ENCODE results near the gene ANKRD62.
"Not testable (repeated sequence)": the region's sequence is repeated elsewhere in the genome, so short reads cannot be mapped to it uniquely, and the experiment has no call there.

The ANKRD62 gene

DNA sequence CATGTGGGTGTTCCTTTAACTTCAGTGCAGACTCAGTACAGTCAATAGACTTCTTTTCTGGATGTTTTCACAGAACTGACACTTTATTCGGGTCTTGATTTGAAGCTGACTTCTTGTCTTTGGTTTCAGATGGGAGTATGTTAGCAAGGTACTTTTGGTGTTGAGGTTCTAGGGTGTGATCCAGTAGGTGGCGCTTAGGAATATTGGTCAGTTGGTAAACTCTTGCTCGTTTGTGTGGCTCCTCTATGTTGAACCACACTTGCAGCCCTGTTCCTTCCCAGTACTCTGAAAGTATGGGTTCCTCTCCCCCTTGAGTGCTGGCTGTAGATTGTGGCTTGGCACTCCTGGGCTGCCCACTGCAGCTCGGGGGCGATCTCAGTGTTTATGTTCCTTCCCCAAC is 48.1 kb downstream of the ANKRD62 start:
- H3K36me3 ChIP-seq (ENCODE audit: control insufficient read depth in 2 of 2, insufficient read depth in 1 of 2, low read length in 2 of 2); H3K4me3 ChIP-seq (ENCODE audit: low read depth, low read length); POLR2A ChIA-PET; H3K9me3 ChIP-seq (ENCODE audit: control insufficient read depth, insufficient read depth, low read depth, low read length); H3K4me1 ChIP-seq (ENCODE audit: control insufficient read depth, insufficient read depth, low read length); H3K27ac ChIP-seq (ENCODE audit: extremely low read depth, low read depth, low read length): not testable (repeated sequence)
- CTCF ChIA-PET = interaction anchor here (0.6 kb wide), 1 partner anchor 25 kb away, joined by 3 read pairs; no protein-coding TSS in a partner anchor

DNA sequence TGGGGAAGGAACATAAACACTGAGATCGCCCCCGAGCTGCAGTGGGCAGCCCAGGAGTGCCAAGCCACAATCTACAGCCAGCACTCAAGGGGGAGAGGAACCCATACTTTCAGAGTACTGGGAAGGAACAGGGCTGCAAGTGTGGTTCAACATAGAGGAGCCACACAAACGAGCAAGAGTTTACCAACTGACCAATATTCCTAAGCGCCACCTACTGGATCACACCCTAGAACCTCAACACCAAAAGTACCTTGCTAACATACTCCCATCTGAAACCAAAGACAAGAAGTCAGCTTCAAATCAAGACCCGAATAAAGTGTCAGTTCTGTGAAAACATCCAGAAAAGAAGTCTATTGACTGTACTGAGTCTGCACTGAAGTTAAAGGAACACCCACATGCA is 55.8 kb downstream of the ANKRD62 start:
- POLR2A ChIA-PET; H3K4me1 ChIP-seq (ENCODE audit: control insufficient read depth, insufficient read depth, low read length); H3K36me3 ChIP-seq (ENCODE audit: control insufficient read depth in 2 of 2, insufficient read depth in 1 of 2, low read length in 2 of 2); H3K4me3 ChIP-seq (ENCODE audit: low read depth, low read length); H3K27ac ChIP-seq (ENCODE audit: extremely low read depth, low read depth, low read length); CTCF ChIA-PET; H3K9me3 ChIP-seq (ENCODE audit: control insufficient read depth, insufficient read depth, low read depth, low read length): not testable (repeated sequence)

DNA sequence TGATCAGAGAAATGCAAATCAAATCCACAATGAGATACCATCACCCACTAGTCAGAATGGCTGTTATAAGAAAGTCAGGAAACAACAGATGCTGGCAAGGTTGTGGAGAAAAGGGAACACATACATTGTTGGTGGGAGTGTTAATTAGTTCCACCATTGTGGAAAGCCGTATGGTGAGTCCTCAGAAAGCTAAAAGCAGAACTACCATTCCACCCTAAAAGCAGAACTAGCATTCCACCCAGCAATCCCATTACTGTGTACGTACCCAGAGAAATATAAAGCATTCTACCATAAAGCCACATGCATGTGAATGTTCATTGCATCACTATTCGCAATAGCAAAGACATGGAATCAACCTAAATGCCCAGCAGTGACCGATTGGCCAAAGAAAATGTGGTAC is 60.7 kb downstream of the ANKRD62 start:
- ChIA-PET CTCF (interaction anchor here (1.8 kb wide), 1 partner anchor 82 kb away, joined by 6 read pairs; no protein-coding TSS in a partner anchor), POLR2A (no interaction called here)
- H3K27ac ChIP-seq (ENCODE audit: extremely low read depth, low read depth, low read length) = no peak overlapping the region
- H3K4me3 ChIP-seq (ENCODE audit: low read depth, low read length) = no peak overlapping the region
- TF ChIP-seq ZNF37A (tag by site-specific recombination; IDR thresholded peaks at IDR 0.05) (no peak), YY2 (tag by site-specific recombination; IDR thresholded peaks at IDR 0.05) (no peak), TRIM28 (IDR thresholded peaks at IDR 0.05; ENCODE audit: borderline replicate concordance, low read length) (no peak), ZNF610 (tag by site-specific recombination; IDR thresholded peaks at IDR 0.05; ENCODE audit: borderline replicate concordance) (no peak), SP2 (tag by site-specific recombination; IDR thresholded peaks at IDR 0.05) (no peak), ZNF175 (tag by site-specific recombination; IDR thresholded peaks at IDR 0.05) (no peak), IKZF3 (tag by site-specific recombination; IDR thresholded peaks at IDR 0.05) (no peak)
- TF ChIP-seq, protein P1, sequence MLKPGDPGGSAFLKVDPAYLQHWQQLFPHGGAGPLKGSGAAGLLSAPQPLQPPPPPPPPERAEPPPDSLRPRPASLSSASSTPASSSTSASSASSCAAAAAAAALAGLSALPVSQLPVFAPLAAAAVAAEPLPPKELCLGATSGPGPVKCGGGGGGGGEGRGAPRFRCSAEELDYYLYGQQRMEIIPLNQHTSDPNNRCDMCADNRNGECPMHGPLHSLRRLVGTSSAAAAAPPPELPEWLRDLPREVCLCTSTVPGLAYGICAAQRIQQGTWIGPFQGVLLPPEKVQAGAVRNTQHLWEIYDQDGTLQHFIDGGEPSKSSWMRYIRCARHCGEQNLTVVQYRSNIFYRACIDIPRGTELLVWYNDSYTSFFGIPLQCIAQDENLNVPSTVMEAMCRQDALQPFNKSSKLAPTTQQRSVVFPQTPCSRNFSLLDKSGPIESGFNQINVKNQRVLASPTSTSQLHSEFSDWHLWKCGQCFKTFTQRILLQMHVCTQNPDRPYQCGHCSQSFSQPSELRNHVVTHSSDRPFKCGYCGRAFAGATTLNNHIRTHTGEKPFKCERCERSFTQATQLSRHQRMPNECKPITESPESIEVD (tag by site-specific recombination; IDR thresholded peaks at IDR 0.05) = no peak
- TF ChIP-seq, protein P2, sequence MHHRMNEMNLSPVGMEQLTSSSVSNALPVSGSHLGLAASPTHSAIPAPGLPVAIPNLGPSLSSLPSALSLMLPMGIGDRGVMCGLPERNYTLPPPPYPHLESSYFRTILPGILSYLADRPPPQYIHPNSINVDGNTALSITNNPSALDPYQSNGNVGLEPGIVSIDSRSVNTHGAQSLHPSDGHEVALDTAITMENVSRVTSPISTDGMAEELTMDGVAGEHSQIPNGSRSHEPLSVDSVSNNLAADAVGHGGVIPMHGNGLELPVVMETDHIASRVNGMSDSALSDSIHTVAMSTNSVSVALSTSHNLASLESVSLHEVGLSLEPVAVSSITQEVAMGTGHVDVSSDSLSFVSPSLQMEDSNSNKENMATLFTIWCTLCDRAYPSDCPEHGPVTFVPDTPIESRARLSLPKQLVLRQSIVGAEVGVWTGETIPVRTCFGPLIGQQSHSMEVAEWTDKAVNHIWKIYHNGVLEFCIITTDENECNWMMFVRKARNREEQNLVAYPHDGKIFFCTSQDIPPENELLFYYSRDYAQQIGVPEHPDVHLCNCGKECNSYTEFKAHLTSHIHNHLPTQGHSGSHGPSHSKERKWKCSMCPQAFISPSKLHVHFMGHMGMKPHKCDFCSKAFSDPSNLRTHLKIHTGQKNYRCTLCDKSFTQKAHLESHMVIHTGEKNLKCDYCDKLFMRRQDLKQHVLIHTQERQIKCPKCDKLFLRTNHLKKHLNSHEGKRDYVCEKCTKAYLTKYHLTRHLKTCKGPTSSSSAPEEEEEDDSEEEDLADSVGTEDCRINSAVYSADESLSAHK (tag by site-specific recombination; IDR thresholded peaks at IDR 0.05) = no peak
- TF ChIP-seq, protein P3, sequence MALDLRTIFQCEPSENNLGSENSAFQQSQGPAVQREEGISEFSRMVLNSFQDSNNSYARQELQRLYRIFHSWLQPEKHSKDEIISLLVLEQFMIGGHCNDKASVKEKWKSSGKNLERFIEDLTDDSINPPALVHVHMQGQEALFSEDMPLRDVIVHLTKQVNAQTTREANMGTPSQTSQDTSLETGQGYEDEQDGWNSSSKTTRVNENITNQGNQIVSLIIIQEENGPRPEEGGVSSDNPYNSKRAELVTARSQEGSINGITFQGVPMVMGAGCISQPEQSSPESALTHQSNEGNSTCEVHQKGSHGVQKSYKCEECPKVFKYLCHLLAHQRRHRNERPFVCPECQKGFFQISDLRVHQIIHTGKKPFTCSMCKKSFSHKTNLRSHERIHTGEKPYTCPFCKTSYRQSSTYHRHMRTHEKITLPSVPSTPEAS (tag by site-specific recombination; IDR thresholded peaks at IDR 0.05) = no peak
- no peaks in the 10 kb centered on the region for H3K36me3 ChIP-seq (ENCODE audit: control insufficient read depth in 2 of 2, insufficient read depth in 1 of 2, low read length in 2 of 2)
- no peaks in the 10 kb centered on the region for H3K4me1 ChIP-seq (ENCODE audit: control insufficient read depth, insufficient read depth, low read length)
- no peaks in the 10 kb centered on the region for H3K9me3 ChIP-seq (ENCODE audit: control insufficient read depth, insufficient read depth, low read depth, low read length)

DNA sequence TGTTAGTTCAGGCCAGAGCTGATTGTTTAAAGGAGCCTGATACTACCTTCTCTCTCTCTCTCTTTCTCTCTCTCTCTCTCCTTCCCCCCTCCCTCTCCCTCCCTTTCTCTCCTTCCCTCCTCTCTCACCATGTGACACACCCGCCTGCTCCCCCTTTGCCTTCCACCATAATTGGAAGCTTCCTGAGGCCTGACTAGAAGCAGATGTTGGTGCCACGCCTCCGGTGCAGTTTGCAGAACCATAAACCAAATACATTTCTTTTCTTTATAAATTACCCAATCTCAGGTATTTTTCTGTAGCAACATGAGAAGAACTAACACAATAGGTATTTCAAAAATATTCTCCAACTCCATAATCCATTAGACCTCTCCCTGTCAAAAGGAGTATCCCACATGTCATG is 62.4 kb downstream of the ANKRD62 start:
- TF ChIP-seq, protein P4, sequence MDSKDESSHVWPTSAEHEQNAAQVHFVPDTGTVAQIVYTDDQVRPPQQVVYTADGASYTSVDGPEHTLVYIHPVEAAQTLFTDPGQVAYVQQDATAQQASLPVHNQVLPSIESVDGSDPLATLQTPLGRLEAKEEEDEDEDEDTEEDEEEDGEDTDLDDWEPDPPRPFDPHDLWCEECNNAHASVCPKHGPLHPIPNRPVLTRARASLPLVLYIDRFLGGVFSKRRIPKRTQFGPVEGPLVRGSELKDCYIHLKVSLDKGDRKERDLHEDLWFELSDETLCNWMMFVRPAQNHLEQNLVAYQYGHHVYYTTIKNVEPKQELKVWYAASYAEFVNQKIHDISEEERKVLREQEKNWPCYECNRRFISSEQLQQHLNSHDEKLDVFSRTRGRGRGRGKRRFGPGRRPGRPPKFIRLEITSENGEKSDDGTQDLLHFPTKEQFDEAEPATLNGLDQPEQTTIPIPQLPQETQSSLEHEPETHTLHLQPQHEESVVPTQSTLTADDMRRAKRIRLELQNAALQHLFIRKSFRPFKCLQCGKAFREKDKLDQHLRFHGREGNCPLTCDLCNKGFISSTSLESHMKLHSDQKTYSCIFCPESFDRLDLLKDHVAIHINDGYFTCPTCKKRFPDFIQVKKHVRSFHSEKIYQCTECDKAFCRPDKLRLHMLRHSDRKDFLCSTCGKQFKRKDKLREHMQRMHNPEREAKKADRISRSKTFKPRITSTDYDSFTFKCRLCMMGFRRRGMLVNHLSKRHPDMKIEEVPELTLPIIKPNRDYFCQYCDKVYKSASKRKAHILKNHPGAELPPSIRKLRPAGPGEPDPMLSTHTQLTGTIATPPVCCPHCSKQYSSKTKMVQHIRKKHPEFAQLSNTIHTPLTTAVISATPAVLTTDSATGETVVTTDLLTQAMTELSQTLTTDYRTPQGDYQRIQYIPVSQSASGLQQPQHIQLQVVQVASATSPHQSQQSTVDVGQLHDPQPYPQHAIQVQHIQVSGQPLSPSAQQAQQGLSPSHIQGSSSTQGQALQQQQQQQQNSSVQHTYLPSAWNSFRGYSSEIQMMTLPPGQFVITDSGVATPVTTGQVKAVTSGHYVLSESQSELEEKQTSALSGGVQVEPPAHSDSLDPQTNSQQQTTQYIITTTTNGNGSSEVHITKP (tag by site-specific recombination; IDR thresholded peaks at IDR 0.05) = 0 out of 2 replicates have a peak, but pooled peaks have one; percentile 25
- TF ChIP-seq ZFP37 (tag by site-specific recombination; IDR thresholded peaks at IDR 0.05) (no peak), SALL2 (tag by site-specific recombination; IDR thresholded peaks at IDR 0.05; ENCODE audit: borderline replicate concordance) (no peak)
- Histone ChIP-seq H3K9me3 (ENCODE audit: control insufficient read depth, insufficient read depth, low read depth, low read length) (no peaks in the 10 kb centered on the region), H3K27ac (ENCODE audit: extremely low read depth, low read depth, low read length) (no peak overlapping the region), H3K4me3 (ENCODE audit: low read depth, low read length) (no peak overlapping the region), H3K4me1 (ENCODE audit: control insufficient read depth, insufficient read depth, low read length) (no peaks in the 10 kb centered on the region), H3K36me3 (ENCODE audit: control insufficient read depth in 2 of 2, insufficient read depth in 1 of 2, low read length in 2 of 2) (no peaks in the 10 kb centered on the region)
- CTCF ChIA-PET = no interaction called here
- POLR2A ChIA-PET = interaction anchor here (0.6 to 0.7 kb wide), 2 partner anchors 35 to 300 kb away, joined by 4 read pairs; no protein-coding TSS in a partner anchor

Measured in HEK293 (cell line).